Mesendoderm (in vitro differentiated cells): ENCODE measurements around the gene CPA5.
A peak's percentile ranks its signal among the peaks of the same experiment; 100 is the strongest.

Experiments
- DNase-seq: peaks from one replicate; pipeline ENCODE4 v3.0.0; 2013
- H2AK5ac ChIP-seq: 2 replicates; pipeline ENCODE4 v1.6.1; 2013; ENCODE audit warnings: low read length, inconsistent platforms
- H2BK120ac ChIP-seq: 2 replicates; pipeline ENCODE4 v1.6.1; 2013; ENCODE audit warnings: low read depth, mild to moderate bottlenecking, low read length, moderate library complexity, mixed read lengths
- H2BK15ac ChIP-seq: replicated peaks from 2 replicates; pipeline ENCODE4 v1.6.1; 2013; ENCODE audit warnings: low read depth, mild to moderate bottlenecking, moderate library complexity
- H2BK5ac ChIP-seq: 2 replicates; pipeline ENCODE4 v1.6.1; 2013; ENCODE audit warnings: low read length, inconsistent platforms
- H3K18ac ChIP-seq: 2 replicates; pipeline ENCODE4 v1.6.1; 2013; ENCODE audit warnings: mild to moderate bottlenecking, low read length, mixed read lengths
- H3K23ac ChIP-seq: one replicate; pipeline ENCODE4 v1.6.1; 2013; ENCODE audit warnings: low read length
- H3K27ac ChIP-seq: 2 replicates; pipeline ENCODE4 v1.5.1; 2013; ENCODE audit warnings: low read depth, mild to moderate bottlenecking, inconsistent platforms, low read length, moderate library complexity
- H3K27me3 ChIP-seq: 2 replicates; pipeline ENCODE4 v1.6.1; 2013; ENCODE audit warnings: low read length, control low read depth, mild to moderate bottlenecking, inconsistent platforms; ENCODE audit not compliant: insufficient read depth, poor library complexity
- H3K36me3 ChIP-seq: 2 replicates; pipeline ENCODE4 v1.6.1; 2013; ENCODE audit warnings: low read length, inconsistent platforms; ENCODE audit not compliant: control insufficient read depth, insufficient read depth
- H3K4ac ChIP-seq: one replicate; pipeline ENCODE4 v1.6.1; 2013; ENCODE audit warnings: low read depth, mild to moderate bottlenecking, low read length, moderate library complexity
- H3K4me1 ChIP-seq: 2 replicates; pipeline ENCODE4 v1.6.1; 2013; ENCODE audit warnings: low read depth, low read length, inconsistent platforms; ENCODE audit not compliant: control insufficient read depth
- H3K4me2 ChIP-seq: 2 replicates; pipeline ENCODE4 v1.6.1; 2013; ENCODE audit warnings: low read length
- H3K4me3 ChIP-seq: 2 replicates; pipeline ENCODE4 v1.5.1; 2013; ENCODE audit warnings: mild to moderate bottlenecking, low read length
- H3K56ac ChIP-seq: one replicate; pipeline ENCODE4 v1.6.1; 2013; ENCODE audit warnings: low read length
- H3K79me1 ChIP-seq: 2 replicates; pipeline ENCODE4 v1.6.1; 2013; ENCODE audit warnings: low read length, inconsistent platforms
- H3K79me2 ChIP-seq: 2 replicates; pipeline ENCODE4 v1.6.1; 2013; ENCODE audit warnings: mild to moderate bottlenecking, low read length; ENCODE audit not compliant: control insufficient read depth, insufficient read depth
- H3K9ac ChIP-seq: 2 replicates; pipeline ENCODE4 v1.6.1; 2013; ENCODE audit warnings: low read length, inconsistent platforms
- H4K5ac ChIP-seq: one replicate; pipeline ENCODE4 v1.6.1; 2013; ENCODE audit warnings: low read length
- H4K8ac ChIP-seq: one replicate; pipeline ENCODE4 v1.6.1; 2013; ENCODE audit warnings: low read depth, mild to moderate bottlenecking, control low read depth, low read length, moderate library complexity
- WGBS: extraction: QIAGEN DNeasy Blood & Tissue Kit; methylation state at CpG from one replicate; pipeline ENCODE4 v1.1.7; 2013; ENCODE audit warnings: low lambda C conversion rate, missing lambda C conversion rate; ENCODE audit not compliant: insufficient coverage; ENCODE audit errors: extremely low coverage; 5-methylcytosine and 5-hydroxymethylcytosine counted together

CPA5 gene

GRCh38 chr7:130367836-130368746, 23.5 kb downstream of the CPA5 start:
- H3K9ac ChIP-seq = no peak overlapping the region
- peaks cover 3% of the 10 kb centered on the region for H3K4me1 ChIP-seq
- H4K8ac ChIP-seq = no peak overlapping the region
- H3K79me1 ChIP-seq = no peaks in the 10 kb centered on the region
- no peak overlapping the region for H4K5ac ChIP-seq
- H3K56ac ChIP-seq = no peak overlapping the region
- no peak overlapping the region for H3K4me2 ChIP-seq
- H3K27me3 ChIP-seq = no peaks in the 10 kb centered on the region
- no peak overlapping the region for H3K23ac ChIP-seq
- no peaks in the 10 kb centered on the region for H3K36me3 ChIP-seq
- H3K4ac ChIP-seq = no peak overlapping the region
- H3K27ac ChIP-seq = no peak overlapping the region
- no peak overlapping the region for H2BK15ac ChIP-seq
- no peaks in the 10 kb centered on the region for H3K79me2 ChIP-seq
- no peak overlapping the region for H2BK5ac ChIP-seq
- H2BK120ac ChIP-seq = no peak overlapping the region
- no peak overlapping the region for H3K4me3 ChIP-seq
- no peak overlapping the region for H2AK5ac ChIP-seq
- DNase-seq = no peak
- H3K18ac ChIP-seq = no peak overlapping the region
- no CpG with 5 or more reads among the region's 19 CpGs for WGBS

DNA sequence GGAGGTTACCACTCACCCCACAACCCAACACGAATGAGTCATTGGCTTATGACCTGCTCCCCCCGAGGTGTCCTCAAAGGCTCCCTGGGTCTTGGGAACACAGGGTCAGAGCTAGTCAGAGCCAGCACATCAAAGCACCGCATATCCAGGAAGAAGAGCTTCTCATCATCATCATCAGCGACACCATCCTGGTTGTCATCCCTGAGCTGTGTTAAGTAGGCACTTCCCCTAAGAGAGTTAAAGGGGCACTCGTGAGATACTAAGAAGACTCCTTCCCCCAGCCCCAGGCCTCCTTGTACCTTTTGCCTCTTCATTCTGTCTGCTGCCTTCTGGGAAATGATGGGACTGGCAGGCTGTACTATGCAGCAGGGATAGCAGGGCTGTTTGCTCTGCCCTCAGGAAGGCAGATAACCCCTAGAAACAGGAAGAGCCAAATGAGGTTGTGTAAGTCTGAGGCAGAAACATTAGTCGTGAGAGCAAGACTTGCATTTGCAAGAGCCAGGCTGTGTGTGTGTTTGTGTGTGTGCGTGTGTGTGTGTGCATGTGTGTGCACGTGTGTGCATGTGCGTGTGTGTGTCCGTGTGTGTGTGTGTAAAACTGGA, 24.6 kb downstream of the CPA5 start:
- Histone ChIP-seq H4K5ac (no peak overlapping the region), H2BK15ac (no peak overlapping the region), H2BK5ac (no peak overlapping the region), H3K27ac (no peak overlapping the region), H3K27me3 (no peaks in the 10 kb centered on the region), H3K23ac (no peak overlapping the region), H2AK5ac (no peak overlapping the region), H3K4me2 (no peak overlapping the region), H3K18ac (no peak overlapping the region), H3K4me3 (no peak overlapping the region), H3K4ac (peak overlapping the region; percentile 29), H3K79me1 (no peaks in the 10 kb centered on the region), H3K4me1 (peaks cover 4% of the 10 kb centered on the region), H2BK120ac (no peak overlapping the region), H3K79me2 (no peaks in the 10 kb centered on the region), H3K36me3 (no peaks in the 10 kb centered on the region), H3K9ac (no peak overlapping the region), H4K8ac (no peak overlapping the region), H3K56ac (peak overlapping the region; percentile 71)
- no CpG with 5 or more reads among the region's 10 CpGs for WGBS
- DNase-seq = peak; percentile 75

GRCh38 chr7:130369831-130370550, 25.4 kb downstream of the CPA5 start:
- H4K5ac ChIP-seq = no peak overlapping the region
- H3K56ac ChIP-seq = no peak overlapping the region
- no peak overlapping the region for H2BK120ac ChIP-seq
- H3K23ac ChIP-seq = no peak overlapping the region
- H2AK5ac ChIP-seq = no peak overlapping the region
- no peak overlapping the region for H3K18ac ChIP-seq
- no peak overlapping the region for H3K9ac ChIP-seq
- H3K27me3 ChIP-seq = no peaks in the 10 kb centered on the region
- H3K4me2 ChIP-seq = no peak overlapping the region
- no peaks in the 10 kb centered on the region for H3K79me1 ChIP-seq
- H2BK5ac ChIP-seq = no peak overlapping the region
- H3K27ac ChIP-seq = no peak overlapping the region
- no peak overlapping the region for H2BK15ac ChIP-seq
- no peak overlapping the region for H4K8ac ChIP-seq
- H3K4ac ChIP-seq = no peak overlapping the region
- no peaks in the 10 kb centered on the region for H3K36me3 ChIP-seq
- H3K4me1 ChIP-seq = peaks cover 4% of the 10 kb centered on the region
- H3K79me2 ChIP-seq = no peaks in the 10 kb centered on the region
- WGBS = no CpG with 5 or more reads among the region's 3 CpGs
- no peak overlapping the region for H3K4me3 ChIP-seq
- DNase-seq = no peak

GRCh38 chr7:130371046-130371445, 26.4 kb downstream of the CPA5 start:
- no peak overlapping the region for H4K8ac ChIP-seq
- no peak overlapping the region for H4K5ac ChIP-seq
- no peak overlapping the region for H3K9ac ChIP-seq
- H3K56ac ChIP-seq = no peak overlapping the region
- H3K79me2 ChIP-seq = no peaks in the 10 kb centered on the region
- no peaks in the 10 kb centered on the region for H3K79me1 ChIP-seq
- no peaks in the 10 kb centered on the region for H3K36me3 ChIP-seq
- no peak overlapping the region for H3K18ac ChIP-seq
- no peak overlapping the region for H3K4me3 ChIP-seq
- no peak overlapping the region for H3K27ac ChIP-seq
- no peak overlapping the region for H2AK5ac ChIP-seq
- H2BK120ac ChIP-seq = no peak overlapping the region
- no peak overlapping the region for H3K4me2 ChIP-seq
- H2BK5ac ChIP-seq = no peak overlapping the region
- no peak overlapping the region for H3K4ac ChIP-seq
- no peak overlapping the region for H3K23ac ChIP-seq
- no peak for DNase-seq
- H2BK15ac ChIP-seq = no peak overlapping the region
- no CpG with 5 or more reads among the region's 3 CpGs for WGBS
- H3K4me1 ChIP-seq = peaks cover 4% of the 10 kb centered on the region
- H3K27me3 ChIP-seq = no peaks in the 10 kb centered on the region

DNA sequence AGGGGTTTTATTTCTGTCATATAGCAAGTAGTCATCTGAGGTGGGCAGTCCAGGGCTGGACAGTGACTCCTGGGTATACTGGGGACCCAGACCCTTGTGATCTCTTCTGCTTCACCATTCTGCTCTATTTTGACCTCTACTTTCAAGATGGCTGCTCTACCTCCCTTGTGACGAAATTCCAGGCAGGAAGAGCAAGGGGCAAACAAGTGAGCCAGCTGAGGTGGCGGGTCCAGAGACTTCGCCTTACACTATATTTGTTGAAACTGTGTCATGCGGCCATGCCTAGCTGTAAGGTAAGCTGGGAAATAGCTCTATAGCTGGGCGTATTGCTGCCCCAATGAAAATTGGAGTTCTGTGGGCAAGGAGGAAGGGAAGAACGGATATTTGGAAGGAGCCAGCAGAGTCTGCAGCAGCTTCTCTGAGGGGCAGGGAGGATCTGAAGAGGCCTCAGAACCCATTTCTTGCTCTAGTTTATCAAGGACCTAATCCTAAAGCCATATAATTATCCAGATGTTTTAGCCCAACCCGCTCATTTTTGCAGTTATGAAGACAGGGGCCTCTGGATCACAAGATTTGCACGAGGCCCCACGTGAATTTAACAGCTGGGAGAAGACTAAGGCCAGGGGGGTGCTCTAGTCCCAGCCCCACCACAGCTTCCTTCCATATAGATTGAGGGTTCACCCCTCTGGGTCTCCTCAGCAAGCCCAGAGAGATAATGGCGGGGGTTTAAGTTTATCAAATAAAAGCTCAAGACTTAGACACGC, 28.0 kb downstream of the CPA5 start:
- DNase-seq = no peak
- peak overlapping the region; percentile 70 for H3K56ac ChIP-seq
- no peak overlapping the region for H4K8ac ChIP-seq
- H3K18ac ChIP-seq = peak overlapping the region; percentile 22
- H3K4ac ChIP-seq = no peak overlapping the region
- no peaks in the 10 kb centered on the region for H3K27me3 ChIP-seq
- no peak overlapping the region for H3K4me2 ChIP-seq
- H3K27ac ChIP-seq = peak overlapping the region; percentile 25
- no peak overlapping the region for H3K23ac ChIP-seq
- H3K79me1 ChIP-seq = no peaks in the 10 kb centered on the region
- no peaks in the 10 kb centered on the region for H3K36me3 ChIP-seq
- no peak overlapping the region for H2AK5ac ChIP-seq
- H2BK15ac ChIP-seq = no peak overlapping the region
- no peak overlapping the region for H3K4me3 ChIP-seq
- H3K4me1 ChIP-seq = peaks cover 4% of the 10 kb centered on the region
- WGBS = no CpG with 5 or more reads among the region's 11 CpGs
- H2BK5ac ChIP-seq = no peak overlapping the region
- H3K79me2 ChIP-seq = no peaks in the 10 kb centered on the region
- H3K9ac ChIP-seq = no peak overlapping the region
- no peak overlapping the region for H4K5ac ChIP-seq
- no peak overlapping the region for H2BK120ac ChIP-seq
